Ishikawa (cell line): Measurements from ENCODE around the gene FASTK.

Source experiments
- CEBPB ChIP-seq: IDR thresholded peaks from 2 replicates; pipeline ENCODE4 v1.6.1; 2012
- CREB1 ChIP-seq: IDR thresholded peaks from 2 replicates; pipeline ENCODE4 v1.6.1; 2012; ENCODE audit warnings: low read depth
- EGR1 ChIP-seq: IDR thresholded peaks from 2 replicates; pipeline ENCODE4 v1.6.1; 2012
- EP300 ChIP-seq: IDR thresholded peaks from 2 replicates; pipeline ENCODE4 v1.6.1; 2012; ENCODE audit warnings: borderline replicate concordance
- FOXM1 ChIP-seq: IDR thresholded peaks from 2 replicates; pipeline ENCODE4 v1.6.1; 2012; ENCODE audit warnings: low read depth, borderline replicate concordance
- NFIC ChIP-seq: IDR thresholded peaks from 2 replicates; pipeline ENCODE4 v1.6.1; 2012
- RAD21 ChIP-seq: IDR thresholded peaks from 2 replicates; pipeline ENCODE4 v1.6.1; 2012; ENCODE audit warnings: low read depth
- TAF1 ChIP-seq: IDR thresholded peaks from 2 replicates; pipeline ENCODE4 v1.6.1; 2012; ENCODE audit warnings: low read depth, mild to moderate bottlenecking
- TCF12 ChIP-seq: IDR thresholded peaks from 2 replicates; pipeline ENCODE4 v1.6.1; 2012; ENCODE audit warnings: low read depth
- TEAD4 ChIP-seq: IDR thresholded peaks from 2 replicates; pipeline ENCODE4 v1.6.1; 2012
- YY1 ChIP-seq: IDR thresholded peaks from 2 replicates; pipeline ENCODE4 v1.6.1; 2012; ENCODE audit warnings: low read depth
- ZBTB7A ChIP-seq: IDR thresholded peaks from 2 replicates; pipeline ENCODE4 v1.6.1; 2012; ENCODE audit warnings: low read depth
- TF ChIP-seq, protein P1 (sequence below): IDR thresholded peaks from 2 replicates; pipeline ENCODE4 v1.6.1; 2012
- TF ChIP-seq, protein P2 (sequence below): IDR thresholded peaks from 2 replicates; pipeline ENCODE4 v1.6.1; 2012; ENCODE audit warnings: low read depth, mild to moderate bottlenecking
- TF ChIP-seq, protein P3 (sequence below): IDR thresholded peaks from 2 replicates; pipeline ENCODE4 v1.6.1; 2012

Gene FASTK

DNA sequence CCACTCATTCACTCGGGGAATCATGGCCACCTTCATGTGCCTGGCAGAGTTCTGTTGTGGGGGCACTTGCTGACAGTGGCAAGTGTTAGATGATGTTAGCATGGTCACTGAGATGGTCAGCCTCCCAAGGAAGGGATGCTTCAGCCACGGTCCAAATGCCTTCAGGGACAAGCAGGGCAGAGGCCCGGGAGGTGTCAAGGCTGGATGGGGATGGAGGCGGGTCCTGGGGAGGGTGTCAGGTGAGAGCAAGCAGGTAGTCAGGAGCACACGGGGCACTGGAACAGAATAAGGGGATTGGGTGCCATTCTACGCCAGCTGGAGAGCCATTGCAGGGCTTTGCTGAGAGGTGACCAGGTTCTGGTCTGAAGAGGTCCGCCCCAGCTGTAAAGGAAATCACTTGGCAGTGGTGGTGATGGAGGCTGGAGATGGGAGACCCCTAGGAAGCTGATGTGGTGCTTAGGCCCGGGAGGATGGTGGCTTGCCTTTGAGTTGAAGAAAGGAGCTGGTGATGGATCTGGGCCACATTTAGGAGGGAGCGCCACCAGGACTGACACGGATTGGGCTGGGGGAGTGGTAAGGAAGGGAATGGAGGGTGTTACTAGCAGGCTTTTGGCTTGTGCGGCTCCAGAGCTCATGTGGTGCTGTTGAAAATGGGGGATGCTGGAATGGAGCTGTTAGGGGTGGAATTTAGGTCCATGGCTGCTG lies 29.8 kb upstream of the FASTK start:
- TF ChIP-seq CEBPB (no peak), FOXM1 (no peak), TAF1 (no peak), CREB1 (no peak), EP300 (no peak), NFIC (no peak), ZBTB7A (no peak), TCF12 (no peak), YY1 (no peak), RAD21 (no peak), TEAD4 (no peak), EGR1 (no peak)
- TF ChIP-seq, protein P1, sequence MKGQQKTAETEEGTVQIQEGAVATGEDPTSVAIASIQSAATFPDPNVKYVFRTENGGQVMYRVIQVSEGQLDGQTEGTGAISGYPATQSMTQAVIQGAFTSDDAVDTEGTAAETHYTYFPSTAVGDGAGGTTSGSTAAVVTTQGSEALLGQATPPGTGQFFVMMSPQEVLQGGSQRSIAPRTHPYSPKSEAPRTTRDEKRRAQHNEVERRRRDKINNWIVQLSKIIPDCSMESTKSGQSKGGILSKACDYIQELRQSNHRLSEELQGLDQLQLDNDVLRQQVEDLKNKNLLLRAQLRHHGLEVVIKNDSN = no peak
- TF ChIP-seq, protein P2, sequence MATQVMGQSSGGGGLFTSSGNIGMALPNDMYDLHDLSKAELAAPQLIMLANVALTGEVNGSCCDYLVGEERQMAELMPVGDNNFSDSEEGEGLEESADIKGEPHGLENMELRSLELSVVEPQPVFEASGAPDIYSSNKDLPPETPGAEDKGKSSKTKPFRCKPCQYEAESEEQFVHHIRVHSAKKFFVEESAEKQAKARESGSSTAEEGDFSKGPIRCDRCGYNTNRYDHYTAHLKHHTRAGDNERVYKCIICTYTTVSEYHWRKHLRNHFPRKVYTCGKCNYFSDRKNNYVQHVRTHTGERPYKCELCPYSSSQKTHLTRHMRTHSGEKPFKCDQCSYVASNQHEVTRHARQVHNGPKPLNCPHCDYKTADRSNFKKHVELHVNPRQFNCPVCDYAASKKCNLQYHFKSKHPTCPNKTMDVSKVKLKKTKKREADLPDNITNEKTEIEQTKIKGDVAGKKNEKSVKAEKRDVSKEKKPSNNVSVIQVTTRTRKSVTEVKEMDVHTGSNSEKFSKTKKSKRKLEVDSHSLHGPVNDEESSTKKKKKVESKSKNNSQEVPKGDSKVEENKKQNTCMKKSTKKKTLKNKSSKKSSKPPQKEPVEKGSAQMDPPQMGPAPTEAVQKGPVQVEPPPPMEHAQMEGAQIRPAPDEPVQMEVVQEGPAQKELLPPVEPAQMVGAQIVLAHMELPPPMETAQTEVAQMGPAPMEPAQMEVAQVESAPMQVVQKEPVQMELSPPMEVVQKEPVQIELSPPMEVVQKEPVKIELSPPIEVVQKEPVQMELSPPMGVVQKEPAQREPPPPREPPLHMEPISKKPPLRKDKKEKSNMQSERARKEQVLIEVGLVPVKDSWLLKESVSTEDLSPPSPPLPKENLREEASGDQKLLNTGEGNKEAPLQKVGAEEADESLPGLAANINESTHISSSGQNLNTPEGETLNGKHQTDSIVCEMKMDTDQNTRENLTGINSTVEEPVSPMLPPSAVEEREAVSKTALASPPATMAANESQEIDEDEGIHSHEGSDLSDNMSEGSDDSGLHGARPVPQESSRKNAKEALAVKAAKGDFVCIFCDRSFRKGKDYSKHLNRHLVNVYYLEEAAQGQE = no peak
- TF ChIP-seq, protein P3, sequence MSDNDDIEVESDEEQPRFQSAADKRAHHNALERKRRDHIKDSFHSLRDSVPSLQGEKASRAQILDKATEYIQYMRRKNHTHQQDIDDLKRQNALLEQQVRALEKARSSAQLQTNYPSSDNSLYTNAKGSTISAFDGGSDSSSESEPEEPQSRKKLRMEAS = no peak

DNA sequence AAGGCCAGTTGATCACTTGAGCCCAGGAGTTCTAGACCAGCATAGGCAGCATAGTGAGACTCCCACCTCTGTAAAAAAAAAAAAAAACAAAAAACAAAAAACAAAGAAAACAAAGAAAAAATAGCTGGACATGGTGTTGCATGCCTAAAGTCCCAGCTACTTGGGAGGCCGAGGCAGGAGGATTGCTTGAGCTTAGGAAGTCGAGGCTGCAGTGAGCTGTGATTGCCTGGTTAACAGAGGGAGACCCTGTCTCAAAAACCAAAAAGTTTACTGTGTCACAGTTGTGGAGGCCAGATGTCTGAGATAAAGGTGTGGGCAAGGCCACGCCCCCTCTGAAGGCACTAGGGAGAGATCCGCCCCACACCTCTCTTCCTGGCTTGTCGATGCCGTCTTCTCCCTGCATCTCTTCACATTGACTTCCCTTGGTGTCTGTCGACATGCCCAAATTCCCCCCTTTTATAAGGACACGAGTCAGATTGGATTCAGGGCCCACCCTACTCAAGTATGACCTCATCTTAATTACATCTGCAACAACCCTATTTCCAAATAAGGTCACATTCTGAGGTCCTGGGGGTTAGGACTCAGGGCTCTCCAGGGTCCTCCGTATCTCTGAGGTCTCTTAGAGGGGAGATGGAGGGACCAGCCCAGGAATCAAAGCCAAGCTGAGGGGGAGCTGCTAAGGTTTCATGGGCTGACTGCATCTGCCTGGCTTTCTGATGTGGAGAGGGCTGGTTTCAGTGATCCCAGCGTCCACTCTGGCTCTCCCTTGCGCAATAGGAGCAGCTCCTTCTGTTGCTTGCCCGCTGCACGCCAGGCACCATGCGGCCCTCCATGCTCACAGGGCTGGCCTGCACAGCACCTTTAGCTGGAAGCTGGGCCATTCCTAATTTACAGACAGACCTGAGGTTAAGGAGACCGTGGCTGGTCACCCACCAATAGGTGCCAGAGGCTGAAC lies 28.8 kb upstream of the FASTK start:
- TF ChIP-seq, protein P1 = no peak
- TF ChIP-seq CEBPB = peak; percentile 97

DNA sequence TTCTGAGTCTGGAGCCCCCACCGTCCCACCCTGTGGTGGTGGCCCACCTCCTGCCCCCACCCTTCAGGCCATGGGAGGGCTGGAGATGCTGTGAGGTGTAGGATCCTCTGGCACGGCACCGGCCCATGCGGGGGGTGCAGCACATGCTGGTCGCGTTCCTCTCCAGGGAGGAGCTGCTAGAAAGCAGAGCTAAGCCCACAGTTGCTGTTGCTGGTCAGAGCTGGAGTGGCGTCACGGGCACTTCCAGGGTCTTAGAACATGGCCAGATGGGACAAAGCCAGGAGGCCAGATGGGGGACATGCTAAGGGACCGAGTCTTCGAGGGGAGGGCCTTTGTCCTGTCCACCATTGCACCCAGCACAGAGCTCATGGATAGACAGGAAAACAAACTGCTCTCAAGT lies 27.3 kb upstream of the FASTK start:
- no peak for TF ChIP-seq EP300
- no peak for TF ChIP-seq EGR1
- no peak for TF ChIP-seq CEBPB
- no peak for TF ChIP-seq TAF1
- TF ChIP-seq NFIC = no peak
- TF ChIP-seq, protein P1 = no peak
- no peak for TF ChIP-seq CREB1
- no peak for TF ChIP-seq FOXM1
- no peak for TF ChIP-seq ZBTB7A
- no peak for TF ChIP-seq YY1
- TF ChIP-seq TEAD4 = no peak
- TF ChIP-seq RAD21 = no peak
- TF ChIP-seq, protein P2 = no peak

DNA sequence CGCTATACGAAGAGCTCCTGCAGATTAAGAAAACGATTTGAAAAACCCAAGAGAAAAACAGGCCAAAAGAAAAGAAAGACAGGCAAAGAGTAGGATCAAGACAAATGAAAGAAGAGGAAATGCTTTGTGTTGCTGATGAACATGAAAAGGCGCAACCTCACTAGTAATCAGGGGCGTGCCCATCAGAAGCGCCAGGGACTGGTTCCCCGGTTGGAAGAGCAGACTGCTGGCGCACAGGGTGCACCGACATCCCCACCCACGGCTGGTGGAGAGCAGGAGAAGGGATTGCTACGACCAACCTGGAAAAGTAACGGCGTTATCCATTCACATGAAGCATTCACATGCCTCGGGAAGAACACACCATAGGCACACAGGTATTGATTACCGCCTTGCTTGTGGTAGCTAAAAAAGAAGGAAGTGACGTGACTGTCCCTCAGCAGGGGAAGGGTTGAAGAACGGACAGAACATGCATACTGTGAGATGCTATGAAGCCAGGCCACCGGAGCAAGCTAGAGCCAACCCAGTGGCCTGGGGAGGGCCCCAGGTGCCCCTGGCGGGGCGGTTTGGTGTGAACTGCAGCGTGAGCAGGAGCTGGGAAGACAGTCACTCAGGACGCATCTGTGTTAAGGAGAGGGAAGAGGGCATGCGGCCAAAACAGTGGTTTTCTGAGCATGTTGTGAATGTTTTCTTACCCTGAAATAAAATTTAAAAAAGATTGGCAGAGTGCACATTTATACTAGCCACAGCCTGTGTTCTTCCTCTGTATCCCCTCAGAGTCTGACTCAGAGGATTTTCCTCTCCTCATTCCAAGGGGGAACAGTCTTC lies 24.0 kb upstream of the FASTK start:
- TF ChIP-seq YY1 = no peak
- TF ChIP-seq RAD21 = no peak
- no peak for TF ChIP-seq ZBTB7A
- TF ChIP-seq, protein P1 = no peak
- no peak for TF ChIP-seq NFIC
- TF ChIP-seq CREB1 = no peak
- TF ChIP-seq, protein P3 = no peak
- no peak for TF ChIP-seq FOXM1
- no peak for TF ChIP-seq CEBPB
